PC-3 (cell line): ENCODE measurements around the gene LEP. TPM values are rescaled to one million over a fixed set of nuclear protein-coding genes. Genes with fewer than 3 reads are reported as not detected.

ENCODE experiments used
- ATAC-seq: fragments of 200-7000 bp; cut with Tn5 transposase; 2 replicates; pipeline ENCODE4 v1.9.1; 2020; ENCODE audit warnings: mild to moderate bottlenecking, moderate library complexity
- BruUV-seq: library from RNA; stranded (reverse); fragments of 400-500 nt; replicated peaks from 2 replicates; lab custom pipeline; 2021; lab: Mats Ljungman, UMichigan
- CTCF ChIA-PET: fragments of 300-600 bp; sonication (Branson Sonifier 250); formaldehyde crosslinking; loops from one replicate; lab custom pipeline; 2022; ENCODE audit warnings: antibody characterized with exemption; lab: Charles Lee
- POLR2A ChIA-PET: fragments of 300-600 bp; sonication (Branson Sonifier 250); formaldehyde crosslinking; loops from one replicate; lab custom pipeline; 2022; ENCODE audit warnings: antibody characterized with exemption; ENCODE audit not compliant: unreplicated experiment; lab: Charles Lee
- DNase-seq: peaks from one replicate; pipeline ENCODE4 v3.0.0-alpha.2; 2015
- H2AFZ ChIP-seq: fragments of 300-600 bp; sonication (generic); 2 replicates; pipeline ENCODE4 v1.6.0; 2016; ENCODE audit warnings: antibody characterized with exemption, low read length
- H3F3A ChIP-seq: fragments of 300-600 bp; sonication (generic); one replicate; pipeline ENCODE4 v1.6.0; 2017; ENCODE audit warnings: antibody characterized with exemption, low read length, control low read depth, mild to moderate bottlenecking; ENCODE audit not compliant: unreplicated experiment
- H3K27ac ChIP-seq: fragments of 300-600 bp; sonication (generic); 2 replicates; pipeline ENCODE4 v1.5.1; 2016; ENCODE audit warnings: mild to moderate bottlenecking, low read length
- H3K27me3 ChIP-seq: fragments of 300-600 bp; sonication (generic); 2 replicates; pipeline ENCODE4 v1.6.1; 2016; ENCODE audit warnings: low read length, mixed read lengths
- H3K36me3 ChIP-seq: fragments of 300-600 bp; sonication (generic); 2 replicates; pipeline ENCODE4 v1.6.1; 2016; ENCODE audit warnings: low read depth, mixed run types, low read length, mixed read lengths
- H3K4me1 ChIP-seq: fragments of 300-600 bp; sonication (generic); 2 replicates; pipeline ENCODE4 v1.5.1; 2016; ENCODE audit warnings: low read length; ENCODE audit not compliant: insufficient read depth
- H3K4me2 ChIP-seq: fragments of 300-600 bp; sonication (generic); 2 replicates; pipeline ENCODE4 v1.6.0; 2016; ENCODE audit warnings: low read length
- H3K4me3 ChIP-seq: fragments of 300-600 bp; sonication (generic); 2 replicates; pipeline ENCODE4 v1.5.1; 2016; ENCODE audit warnings: mild to moderate bottlenecking, low read length, mixed read lengths
- H3K79me2 ChIP-seq: fragments of 300-600 bp; sonication (generic); 2 replicates; pipeline ENCODE4 v1.6.1; 2017; ENCODE audit warnings: low read length, mixed read lengths
- H3K9ac ChIP-seq: fragments of 300-600 bp; sonication (generic); 2 replicates; pipeline ENCODE4 v1.6.0; 2016; ENCODE audit warnings: mild to moderate bottlenecking, low read length
- H3K9me2 ChIP-seq: fragments of 300-600 bp; sonication (generic); replicated peaks from 2 replicates; pipeline ENCODE4 v1.6.1; 2016; ENCODE audit warnings: mixed run types, low read length, mixed read lengths
- H3K9me3 ChIP-seq: fragments of 300-600 bp; sonication (generic); 2 replicates; pipeline ENCODE4 v1.6.1; 2016; ENCODE audit warnings: low read length, mixed read lengths
- H4K20me1 ChIP-seq: fragments of 300-600 bp; sonication (generic); 2 replicates; pipeline ENCODE4 v1.6.1; 2016; ENCODE audit warnings: low read length, mixed read lengths
- EZH2 ChIP-seq: fragments of 300-600 bp; sonication (generic); IDR thresholded peaks from one replicate; pipeline ENCODE4 v1.6.1; 2017; ENCODE audit warnings: antibody characterized with exemption, mild to moderate bottlenecking, low read length; ENCODE audit not compliant: unreplicated experiment
- EZH2phosphoT487 ChIP-seq: fragments of 300-600 bp; sonication (generic); IDR thresholded peaks from 2 replicates; pipeline ENCODE4 v1.6.1; 2018; ENCODE audit warnings: mild to moderate bottlenecking, antibody characterized with exemption, low read length, borderline replicate concordance
- intact Hi-C: fragments of 100-400 bp; cut with micrococcal nuclease; formaldehyde crosslinking; loops from 2 replicates; pipeline ENCODE4 v1.9.0; 2023
- total RNA-seq: library from RNA; depleted of rRNA; stranded (reverse); fragments of >200 nt; gene quantifications from 2 replicates; pipeline ENCODE4 v1.2.3, GENCODE V29; 2014
- TF ChIP-seq, protein P1 (sequence below): fragments of 300-600 bp; sonication (generic); conservative IDR thresholded peaks from 2 replicates; pipeline ENCODE4 v1.5.1; 2017; ENCODE audit warnings: antibody characterized with exemption, low read depth, mild to moderate bottlenecking, low read length

Gene LEP
- total RNA-seq, 1 experiment from 2014 or later: not detected

DNA sequence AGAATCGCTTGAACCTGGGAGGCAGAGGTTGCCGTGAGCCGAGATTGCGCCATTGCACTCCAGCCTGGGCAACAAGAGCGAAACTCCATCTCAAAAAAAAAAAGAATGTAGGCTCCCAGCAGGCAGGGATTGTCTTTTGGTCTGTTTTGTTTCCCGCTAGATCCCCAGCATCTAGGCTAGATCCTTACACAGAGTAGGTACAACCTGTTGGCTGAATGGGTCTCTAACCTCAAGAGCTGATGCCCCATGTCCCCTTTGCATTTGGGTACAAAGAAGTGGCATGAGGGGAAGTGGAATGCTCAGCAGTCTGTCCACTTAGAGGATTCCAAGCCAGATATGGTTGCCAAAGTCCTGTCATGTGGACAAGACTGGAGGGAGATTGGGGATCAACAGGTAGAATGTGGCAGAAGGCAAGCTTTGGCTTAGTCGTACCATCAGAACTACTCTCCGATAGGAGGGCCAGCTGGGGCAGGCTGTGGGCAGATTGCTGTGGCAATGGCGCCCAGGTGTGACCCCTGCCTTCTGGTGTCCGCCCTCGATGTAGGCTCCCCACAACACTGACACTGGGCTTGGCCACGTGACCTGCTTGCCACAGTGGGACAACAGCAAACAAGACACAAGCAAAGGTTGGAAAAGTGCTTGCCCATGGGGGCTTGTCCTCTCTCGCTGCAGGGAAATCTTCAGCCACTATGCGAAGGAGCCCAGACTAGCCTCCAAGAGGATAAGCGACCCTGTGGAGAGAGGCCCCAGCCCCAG lies 21.4 kb downstream of the LEP start:
- BruUV-seq: no TSS peak
- Histone ChIP-seq H3K27ac (no peak overlapping the region), H3K9me2 (no peaks in the 10 kb centered on the region), H3K27me3 (no peaks in the 10 kb centered on the region), H3K4me3 (no peak overlapping the region), H2AFZ (no peak overlapping the region), H3K9me3 (no peaks in the 10 kb centered on the region), H3K36me3 (no peaks in the 10 kb centered on the region), H3K79me2 (no peaks in the 10 kb centered on the region), H3K9ac (no peak overlapping the region), H4K20me1 (no peaks in the 10 kb centered on the region), H3K4me1 (peaks cover 17% of the 10 kb centered on the region), H3K4me2 (no peak overlapping the region), H3F3A (peaks cover 4% of the 10 kb centered on the region)
- ATAC-seq: no peak
- DNase-seq: no peak
- CTCF ChIA-PET: no interaction called here
- TF ChIP-seq EZH2 (no peak), EZH2phosphoT487 (no peak)
- TF ChIP-seq, protein P1, sequence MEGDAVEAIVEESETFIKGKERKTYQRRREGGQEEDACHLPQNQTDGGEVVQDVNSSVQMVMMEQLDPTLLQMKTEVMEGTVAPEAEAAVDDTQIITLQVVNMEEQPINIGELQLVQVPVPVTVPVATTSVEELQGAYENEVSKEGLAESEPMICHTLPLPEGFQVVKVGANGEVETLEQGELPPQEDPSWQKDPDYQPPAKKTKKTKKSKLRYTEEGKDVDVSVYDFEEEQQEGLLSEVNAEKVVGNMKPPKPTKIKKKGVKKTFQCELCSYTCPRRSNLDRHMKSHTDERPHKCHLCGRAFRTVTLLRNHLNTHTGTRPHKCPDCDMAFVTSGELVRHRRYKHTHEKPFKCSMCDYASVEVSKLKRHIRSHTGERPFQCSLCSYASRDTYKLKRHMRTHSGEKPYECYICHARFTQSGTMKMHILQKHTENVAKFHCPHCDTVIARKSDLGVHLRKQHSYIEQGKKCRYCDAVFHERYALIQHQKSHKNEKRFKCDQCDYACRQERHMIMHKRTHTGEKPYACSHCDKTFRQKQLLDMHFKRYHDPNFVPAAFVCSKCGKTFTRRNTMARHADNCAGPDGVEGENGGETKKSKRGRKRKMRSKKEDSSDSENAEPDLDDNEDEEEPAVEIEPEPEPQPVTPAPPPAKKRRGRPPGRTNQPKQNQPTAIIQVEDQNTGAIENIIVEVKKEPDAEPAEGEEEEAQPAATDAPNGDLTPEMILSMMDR: no peak
- intact Hi-C loops: no loop called here
- POLR2A ChIA-PET: no interaction called here

DNA sequence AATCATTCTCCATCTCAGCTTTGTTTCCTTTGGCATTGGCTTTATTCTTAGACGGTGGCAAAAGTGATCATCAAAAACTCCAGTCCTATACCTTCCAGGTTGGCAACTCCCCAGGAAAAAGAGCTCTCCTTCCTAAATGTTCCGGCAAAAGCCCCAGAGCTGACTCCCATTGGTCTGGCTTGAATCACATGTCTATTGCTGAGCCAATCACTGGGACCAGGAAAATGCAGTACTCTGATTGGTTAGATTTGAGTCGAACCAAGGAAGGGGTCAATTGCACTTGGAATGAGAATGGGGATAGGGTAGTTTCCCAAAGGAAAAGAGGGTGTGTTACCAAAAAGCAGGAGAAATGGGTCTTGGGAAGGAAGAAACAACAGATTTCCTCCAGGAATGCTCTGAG lies 22.3 kb downstream of the LEP start:
- H3K4me2 ChIP-seq: no peak overlapping the region
- ATAC-seq (no peak), DNase-seq (no peak)
- H3K27me3 ChIP-seq: no peaks in the 10 kb centered on the region
- intact Hi-C loops: no loop called here
- H3K9me3 ChIP-seq: no peaks in the 10 kb centered on the region
- no peak overlapping the region for H2AFZ ChIP-seq
- H3K27ac ChIP-seq: no peak overlapping the region
- no peaks in the 10 kb centered on the region for H3K79me2 ChIP-seq
- H3K4me1 ChIP-seq: peaks cover 17% of the 10 kb centered on the region
- H3K36me3 ChIP-seq: no peaks in the 10 kb centered on the region
- no peaks in the 10 kb centered on the region for H3K9me2 ChIP-seq
- TF ChIP-seq EZH2phosphoT487: no peak
- H4K20me1 ChIP-seq: no peaks in the 10 kb centered on the region
- H3K4me3 ChIP-seq: no peak overlapping the region
- H3F3A ChIP-seq: peaks cover 4% of the 10 kb centered on the region
- no TSS peak for BruUV-seq
- no peak overlapping the region for H3K9ac ChIP-seq
- POLR2A ChIA-PET: no interaction called here
- CTCF ChIA-PET: no interaction called here

DNA sequence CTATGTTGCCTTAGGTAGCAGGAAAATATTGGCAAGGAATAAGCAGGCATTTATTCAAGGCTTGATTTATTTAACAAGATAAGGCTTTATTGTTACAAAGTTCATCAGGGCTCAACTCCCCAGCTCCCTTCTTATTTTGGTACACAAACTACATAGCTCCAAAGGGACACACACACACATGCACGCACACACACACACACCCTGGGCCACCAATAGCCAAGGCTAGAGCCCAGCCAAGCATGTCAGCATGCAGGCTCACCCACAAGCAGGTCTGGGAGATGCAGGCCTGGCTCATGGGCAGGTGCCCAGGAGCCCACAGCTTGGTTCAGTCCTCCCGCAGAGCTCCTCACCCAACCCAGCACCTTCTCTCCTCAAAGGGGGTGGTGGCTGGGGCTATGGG lies 23.4 kb downstream of the LEP start:
- POLR2A ChIA-PET: no interaction called here
- Histone ChIP-seq H3K79me2 (no peaks in the 10 kb centered on the region), H3F3A (peaks cover under 1% of the 10 kb centered on the region), H3K27me3 (no peaks in the 10 kb centered on the region), H2AFZ (no peak overlapping the region), H3K9me2 (no peaks in the 10 kb centered on the region), H3K27ac (no peak overlapping the region), H3K4me1 (peaks cover 11% of the 10 kb centered on the region), H3K36me3 (no peaks in the 10 kb centered on the region), H3K9ac (no peak overlapping the region), H3K4me2 (no peak overlapping the region), H3K4me3 (no peak overlapping the region), H3K9me3 (no peaks in the 10 kb centered on the region), H4K20me1 (no peaks in the 10 kb centered on the region)
- no peak for TF ChIP-seq EZH2phosphoT487
- TF ChIP-seq, protein P1: no peak
- TF ChIP-seq EZH2: no peak
- no peak for ATAC-seq
- CTCF ChIA-PET: no interaction called here
- BruUV-seq: no TSS peak
- intact Hi-C loops: no loop called here
- no peak for DNase-seq
